HepG2 (cell line): ENCODE results near the gene CPLANE1. TPM values are rescaled to one million over a fixed set of nuclear protein-coding genes. Genes with fewer than 3 reads are reported as not detected.

Experiments used
- ATAC-seq: fragments of 200-7000 bp; cut with Tn5 transposase; 3 replicates; pipeline ENCODE4 v1.9.1; 2020; ENCODE audit warnings: mild to moderate bottlenecking, moderate library complexity
- BruUV-seq: library from RNA; stranded (reverse); fragments of 400-500 nt; replicated peaks from 2 replicates; lab custom pipeline; 2021; lab: Mats Ljungman, UMichigan
- CTCF ChIA-PET: fragments of 300-600 bp; formaldehyde crosslinking; extraction: SDS; loops from one replicate; lab custom pipeline; 2021; ENCODE audit warnings: low total read pairs, inconsistent platforms, low intra/inter-chr PET ratio; lab: Yijun Ruan, JAX
- POLR2A ChIA-PET: fragments of 350-600 bp; sonication (Branson Sonifier 250); formaldehyde crosslinking; loops from one replicate; lab custom pipeline; 2020; ENCODE audit warnings: antibody characterized with exemption, inconsistent platforms; lab: Yijun Ruan, JAX
- DNase-seq: peaks from one replicate; pipeline ENCODE4 v3.0.0-alpha.2; 2015; ENCODE audit warnings: low spot score
- FAIRE-seq: peaks from 3 replicates; lab custom pipeline; 2011; peaks lifted over from hg19 to GRCh38; lab: Jason Lieb, UNC
- H2AFZ ChIP-seq: one replicate; pipeline ENCODE4 v1.6.1; 2011; ENCODE audit warnings: low read length, inconsistent platforms
- H3K27ac ChIP-seq: fragments of 300-600 bp; 3 replicates; pipeline ENCODE4 v1.8.0; 2011; ENCODE audit warnings: mixed run types, mild to moderate bottlenecking, mixed read lengths, low read length, inconsistent platforms; ENCODE audit not compliant: insufficient read depth; ENCODE audit errors: extremely low read length
- H3K27me3 ChIP-seq, 2 experiments: fragments of 200-600 bp in 1 of 2; 2 replicates in 1 of 2; 3 replicates in 1 of 2; pipeline versions ENCODE4 v1.6.0 to v1.8.0; 2011; ENCODE audit warnings: low read length in 2 of 2, mild to moderate bottlenecking in 2 of 2, moderate library complexity in 2 of 2, inconsistent platforms in 1 of 2; ENCODE audit not compliant: insufficient read depth in 2 of 2, control insufficient read depth in 1 of 2
- H3K36me3 ChIP-seq, 2 experiments: fragments of 200-600 bp in 1 of 2; replicated peaks in 1 of 2; 2 replicates in 1 of 2; 3 replicates in 1 of 2; pipeline versions ENCODE4 v1.5.1 to v1.8.0; 2011; ENCODE audit warnings: low read length in 2 of 2, inconsistent platforms in 1 of 2; ENCODE audit not compliant: insufficient read depth in 2 of 2, control insufficient read depth in 1 of 2
- H3K4me1 ChIP-seq: 2 replicates; pipeline ENCODE4 v1.5.1; 2012; ENCODE audit warnings: low read length, inconsistent platforms; ENCODE audit not compliant: insufficient read depth
- H3K4me2 ChIP-seq: 2 replicates; pipeline ENCODE4 v1.6.0; 2011; ENCODE audit warnings: low read depth, low read length, inconsistent platforms
- H3K4me3 ChIP-seq, 3 experiments: fragments of 200-600 bp in 1 of 3; sonication (generic), shearing (Covaris generic) in 1 of 3; replicated peaks in 1 of 3; 2 replicates each; pipeline ENCODE4 v1.5.1; 2011 to 2016; ENCODE audit warnings: low read length in 3 of 3, inconsistent platforms in 2 of 3, low read depth in 2 of 3, mild to moderate bottlenecking in 2 of 3, control low read depth in 1 of 3, mixed read lengths in 1 of 3; ENCODE audit not compliant: insufficient read depth in 1 of 3
- H3K79me2 ChIP-seq: one replicate; pipeline ENCODE4 v1.6.1; 2011; ENCODE audit warnings: low read length, inconsistent platforms; ENCODE audit not compliant: insufficient read depth
- H3K9ac ChIP-seq: 2 replicates; pipeline ENCODE4 v1.6.0; 2011; ENCODE audit warnings: mild to moderate bottlenecking, low read depth, low read length, inconsistent platforms; ENCODE audit not compliant: insufficient read depth
- H3K9me3 ChIP-seq: 2 replicates; pipeline ENCODE4 v1.5.1; 2012; ENCODE audit warnings: mild to moderate bottlenecking, low read length
- H4K20me1 ChIP-seq: 2 replicates; pipeline ENCODE4 v1.6.0; 2011; ENCODE audit warnings: inconsistent platforms, mild to moderate bottlenecking, low read length, moderate library complexity; ENCODE audit not compliant: insufficient read depth
- E2F2 ChIP-seq: sonication (generic); formaldehyde crosslinking; IDR thresholded peaks from 2 replicates; pipeline ENCODE4 v1.4.0; 2020; ENCODE audit warnings: missing genetic modification reagents, borderline replicate concordance
- HNRNPL ChIP-seq: fragments of 200-400 bp; formaldehyde crosslinking; IDR thresholded peaks from 2 replicates; pipeline ENCODE4 v1.6.1; 2017; ENCODE audit warnings: mild to moderate bottlenecking, low read depth, low read length
- MAZ ChIP-seq, 2 experiments: sonication (generic) in 1 of 2; formaldehyde crosslinking in 1 of 2; IDR thresholded peaks; 2 replicates each; pipeline versions ENCODE4 v1.5.0 to v1.6.1; 2012 to 2020; ENCODE audit warnings: low read depth in 2 of 2, mild to moderate bottlenecking in 2 of 2, borderline replicate concordance in 1 of 2, improper control_type of control experiment in 1 of 2, low read length in 1 of 2, missing genetic modification reagents in 1 of 2, moderate library complexity in 1 of 2
- SOX6 ChIP-seq, 2 experiments: fragments of 450-650 bp in 1 of 2; sonication (generic) in 1 of 2; formaldehyde crosslinking in 1 of 2; IDR thresholded peaks; 2 replicates each; pipeline versions ENCODE4 v1.4.0 to v1.6.1; 2017 to 2020; ENCODE audit warnings: antibody characterized with exemption in 1 of 2, mild to moderate bottlenecking in 1 of 2, missing genetic modification reagents in 1 of 2
- ZBTB3 ChIP-seq: sonication (generic); formaldehyde crosslinking; IDR thresholded peaks from 2 replicates; pipeline ENCODE4 v1.4.0; 2020; ENCODE audit warnings: low read depth, mild to moderate bottlenecking, moderate library complexity, missing genetic modification reagents, borderline replicate concordance
- ZBTB40 ChIP-seq, 2 experiments: fragments of 450-650 bp in 1 of 2; sonication (generic) in 1 of 2; formaldehyde crosslinking in 1 of 2; IDR thresholded peaks; 2 replicates each; pipeline versions ENCODE4 v1.6.1 to v1.8.0; 2016 to 2022; ENCODE audit warnings: antibody characterized with exemption in 1 of 2, mild to moderate bottlenecking in 1 of 2, missing genetic modification reagents in 1 of 2
- ZNF383 ChIP-seq: sonication (generic); formaldehyde crosslinking; IDR thresholded peaks from 2 replicates; pipeline ENCODE4 v1.4.0; 2020; ENCODE audit warnings: missing genetic modification reagents, mild to moderate bottlenecking, borderline replicate concordance
- ZNF615 ChIP-seq: sonication (generic); formaldehyde crosslinking; IDR thresholded peaks from 2 replicates; pipeline ENCODE4 v1.5.0; 2020; ENCODE audit warnings: mild to moderate bottlenecking, missing genetic modification reagents, borderline replicate concordance
- ZNF713 ChIP-seq: sonication (generic); formaldehyde crosslinking; IDR thresholded peaks from 2 replicates; pipeline ENCODE4 v1.4.0; 2020; ENCODE audit warnings: mild to moderate bottlenecking, missing genetic modification reagents
- WGBS: methylation state at CpG from one replicate; pipeline ENCODE4 v1.1.6; 2017; ENCODE audit warnings: low lambda C conversion rate; 5-methylcytosine and 5-hydroxymethylcytosine counted together
- in situ Hi-C: cut with HindIII; loops from 2 replicates; pipeline ENCODE4 v1.10.0; 2017; ENCODE audit warnings: low pct_unique_long_range_greater_than_20kb; ENCODE audit not compliant: extremely low pct_ligation_motif_present
- intact Hi-C: fragments of 100-400 bp; cut with micrococcal nuclease; formaldehyde crosslinking; loops from one replicate; pipeline ENCODE4 v1.10.0; 2022; ENCODE audit not compliant: unreplicated experiment
- polyA plus RNA-seq, 8 experiments: library from polyadenylated mRNA; depleted of rRNA in 3 of 8; stranded (reverse) in 7 of 8; unstranded in 1 of 8; fragments of >200 nt; fragmentation: Illumina TruSeq in 4 of 8; extraction: Trizol in 4 of 8; gene quantifications; 2 replicates each; pipeline versions ENCODE4 v1.2.1 to v1.2.3, GENCODE V29; 2011 to 2016; ENCODE audit warnings: low read depth in 4 of 8, missing spikeins in 1 of 8, mixed read lengths in 1 of 8; ENCODE audit not compliant: insufficient read depth in 1 of 8
- total RNA-seq, 5 experiments: library from RNA; depleted of rRNA; stranded (reverse); fragments of >200 nt; fragmentation: Illumina TruSeq; extraction: Trizol; gene quantifications; 2 replicates each; pipeline ENCODE4 v1.2.3, GENCODE V29; 2016; ENCODE audit warnings: low read depth in 1 of 5
- TF ChIP-seq, protein P1 (sequence below): sonication (generic); formaldehyde crosslinking; IDR thresholded peaks from 2 replicates; pipeline ENCODE4 v1.5.0; 2020; ENCODE audit warnings: mild to moderate bottlenecking, low read depth, missing genetic modification reagents, borderline replicate concordance

CPLANE1 gene
- total and polyA plus RNA-seq, 2 of the 13 experiments (the other 11 are each of a cell fraction or from before 2014, with no cell fraction given): 6.3 to 9.9 TPM

- POLR2A ChIA-PET: no interaction called here
- DNase-seq (no peak), ATAC-seq (no peak), FAIRE-seq (no peak)
- CTCF ChIA-PET: no interaction called here
- no peak overlapping the region for H3K4me3 ChIP-seq
- H2AFZ ChIP-seq: no peak overlapping the region
- WGBS: 93% methylated on average over 1 of the region's 1 CpG
- H4K20me1 ChIP-seq: no peaks in the 10 kb centered on the region
- H3K27me3 ChIP-seq: no peaks in the 10 kb centered on the region
- BruUV-seq: no TSS peak
- no peak overlapping the region for H3K27ac ChIP-seq
- no peak overlapping the region for H3K4me2 ChIP-seq
- H3K9ac ChIP-seq: no peak overlapping the region
- no peaks in the 10 kb centered on the region for H3K9me3 ChIP-seq
- peaks cover 12% of the 10 kb centered on the region for H3K4me1 ChIP-seq
- H3K36me3 ChIP-seq: 0 out of 5 replicates have a peak, but pooled peaks cover 0 to 2% of the 10 kb centered on the region in 2 experiments
- intact Hi-C loops: no loop called here
- in situ Hi-C loops: no loop called here
- no peaks in the 10 kb centered on the region for H3K79me2 ChIP-seq
- TF ChIP-seq MAZ (IDR thresholded peaks at IDR 0.05; ENCODE audit: borderline replicate concordance, low read depth, low read length) (no peak), MAZ (CRISPR knock-in tag; IDR thresholded peaks at IDR 0.05; ENCODE audit: low read depth) (no peak), ZNF615 (CRISPR knock-in tag) (no peak), ZNF383 (CRISPR knock-in tag) (no peak), ZNF713 (CRISPR knock-in tag) (no peak), ZBTB3 (CRISPR knock-in tag) (no peak), SOX6 (IDR thresholded peaks at IDR 0.05) (no peak), SOX6 (CRISPR knock-in tag; IDR thresholded peaks at IDR 0.05) (no peak), E2F2 (CRISPR knock-in tag) (no peak), ZBTB40 (IDR thresholded peaks at IDR 0.05) (no peak), ZBTB40 (CRISPR knock-in tag; IDR thresholded peaks at IDR 0.05) (no peak), HNRNPL (no peak)
- TF ChIP-seq, protein P1, sequence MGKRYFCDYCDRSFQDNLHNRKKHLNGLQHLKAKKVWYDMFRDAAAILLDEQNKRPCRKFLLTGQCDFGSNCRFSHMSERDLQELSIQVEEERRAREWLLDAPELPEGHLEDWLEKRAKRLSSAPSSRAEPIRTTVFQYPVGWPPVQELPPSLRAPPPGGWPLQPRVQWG: no peak
Measured at GRCh38 chr5:37077146-37077545, 172.0 kb downstream of the CPLANE1 start.
